Activated T-cell treated with anti-CD3 and anti-CD28 coated beads, Interleukin-2, amount 50 U/mL, for 4 hours (primary cell): ENCODE measurements around the gene AMFR. TPM values are rescaled to one million over a fixed set of nuclear protein-coding genes. Genes with fewer than 3 reads are reported as not detected.

ENCODE experiments used
- ATAC-seq, 2 donors: fragments of 200-7000 bp; cut with Tn5 transposase; one replicate each; pipeline ENCODE4 v1.10.0; 2021
- DNase-seq: peaks from one replicate; pipeline ENCODE4 v3.0.0-alpha.2; 2020
- H3K27me3 Mint-ChIP-seq: one replicate; pipeline ENCODE4 v1.8.0; 2021; ENCODE audit warnings: low read depth, mixed read lengths
- H3K36me3 Mint-ChIP-seq: one replicate; pipeline ENCODE4 v1.8.0; 2022; ENCODE audit warnings: mixed read lengths; ENCODE audit not compliant: insufficient read depth
- H3K4me1 Mint-ChIP-seq: one replicate; pipeline ENCODE4 v1.8.0; 2021; ENCODE audit warnings: low read depth, mixed read lengths
- H3K4me3 Mint-ChIP-seq: one replicate; pipeline ENCODE4 v1.8.0; 2021; ENCODE audit warnings: mild to moderate bottlenecking, moderate library complexity, mixed read lengths
- H3K9me3 Mint-ChIP-seq: one replicate; pipeline ENCODE4 v1.8.0; 2021; ENCODE audit warnings: mixed read lengths
- total RNA-seq, 3 donors: library from RNA; stranded (reverse); gene quantifications; one replicate each; pipeline ENCODE4 v1.2.1, GENCODE V29; 2021

AMFR gene
- total RNA-seq, 3 donors from 2014 or later, result 36.3 to 44.6 (median 41.1) TPM

DNA sequence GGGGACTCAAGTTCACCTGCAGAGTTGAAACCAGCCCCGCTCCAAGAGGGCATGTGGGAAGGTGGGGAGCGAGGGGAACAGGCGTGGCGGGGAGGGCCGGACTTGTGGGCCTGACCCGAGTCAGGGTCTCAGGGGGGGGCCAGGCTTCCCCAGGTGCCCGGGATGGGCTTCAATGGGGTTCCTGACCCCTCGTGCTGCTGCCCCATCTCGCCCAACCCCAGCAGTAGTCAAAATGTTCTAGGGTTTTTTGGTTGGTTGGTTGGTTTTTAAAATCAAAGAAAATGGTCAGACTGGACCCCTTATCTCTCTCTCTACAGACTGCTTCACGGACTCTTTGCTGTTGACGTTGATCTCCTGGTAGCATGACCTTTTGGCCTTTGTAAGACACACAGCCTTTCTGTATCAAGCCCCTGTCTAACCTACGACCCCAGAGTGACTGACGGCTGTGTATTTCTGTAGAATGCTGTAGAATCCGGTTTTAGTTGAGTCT lies 69.5 kb downstream of the AMFR start:
- peaks cover 1% of the 10 kb centered on the region for H3K36me3 Mint-ChIP-seq
- H3K4me3 Mint-ChIP-seq, result peak overlapping the region; percentile 88
- H3K4me1 Mint-ChIP-seq, result peaks cover 26% of the 10 kb centered on the region
- H3K27me3 Mint-ChIP-seq, result no peaks in the 10 kb centered on the region
- no peaks in the 10 kb centered on the region for H3K9me3 Mint-ChIP-seq
- DNase-seq (peak; percentile 3), ATAC-seq (no peak)

DNA sequence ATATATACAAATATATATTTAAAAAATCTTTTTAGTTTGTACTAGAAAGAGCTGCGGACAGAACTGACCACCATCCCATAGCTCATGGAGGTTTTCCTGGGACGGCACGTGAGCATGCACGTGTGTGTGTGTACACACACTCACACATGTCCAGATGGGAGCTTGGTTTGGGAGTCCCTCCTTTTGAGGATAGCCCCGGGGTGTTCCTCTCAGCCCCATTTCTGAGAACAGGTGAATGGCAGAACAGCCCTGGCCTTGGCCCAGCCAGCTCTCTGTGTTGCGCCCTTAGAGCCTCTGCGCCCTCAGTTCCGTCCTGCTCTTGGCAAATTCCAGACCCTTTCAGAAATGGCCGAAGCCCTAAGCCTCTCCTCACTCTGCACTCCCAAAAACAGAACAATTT lies 70.1 kb downstream of the AMFR start:
- H3K9me3 Mint-ChIP-seq, result no peaks in the 10 kb centered on the region
- DNase-seq (no peak), ATAC-seq (no peak)
- no peaks in the 10 kb centered on the region for H3K36me3 Mint-ChIP-seq
- peaks cover 26% of the 10 kb centered on the region for H3K4me1 Mint-ChIP-seq
- no peaks in the 10 kb centered on the region for H3K27me3 Mint-ChIP-seq
- no peak overlapping the region for H3K4me3 Mint-ChIP-seq

- DNase-seq (peak; percentile 1), ATAC-seq (no peak)
- H3K36me3 Mint-ChIP-seq, result no peaks in the 10 kb centered on the region
- H3K27me3 Mint-ChIP-seq, result no peaks in the 10 kb centered on the region
- no peaks in the 10 kb centered on the region for H3K9me3 Mint-ChIP-seq
- peaks cover 23% of the 10 kb centered on the region for H3K4me1 Mint-ChIP-seq
- no peak overlapping the region for H3K4me3 Mint-ChIP-seq
Observed at GRCh38 chr16:56354746-56355145, 70.6 kb downstream of the AMFR start.

DNA sequence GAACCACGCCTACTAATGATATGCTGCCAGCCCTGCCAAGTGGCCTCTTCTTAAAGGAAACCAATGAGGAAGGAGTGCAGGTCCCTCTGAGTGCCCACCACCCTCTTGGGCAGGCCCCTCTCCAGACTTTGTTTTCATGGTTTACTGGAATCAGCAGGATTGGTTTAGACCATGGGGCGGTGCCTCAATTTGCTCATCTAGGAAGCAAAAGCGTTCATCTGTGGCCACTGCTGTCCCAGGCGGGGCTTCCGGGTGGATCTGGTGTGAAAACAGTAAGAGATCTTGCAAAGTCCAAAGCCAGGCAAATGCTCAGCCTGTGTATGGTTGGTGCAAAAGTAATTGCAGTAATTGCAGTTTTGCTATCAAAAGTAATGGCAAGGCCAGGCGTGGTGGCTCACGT lies 71.3 kb downstream of the AMFR start:
- H3K36me3 Mint-ChIP-seq, result no peaks in the 10 kb centered on the region
- no peaks in the 10 kb centered on the region for H3K9me3 Mint-ChIP-seq
- no peaks in the 10 kb centered on the region for H3K27me3 Mint-ChIP-seq
- DNase-seq, result no peak
- peaks cover 18% of the 10 kb centered on the region for H3K4me1 Mint-ChIP-seq
- no peak for ATAC-seq
- H3K4me3 Mint-ChIP-seq, result no peak overlapping the region

DNA sequence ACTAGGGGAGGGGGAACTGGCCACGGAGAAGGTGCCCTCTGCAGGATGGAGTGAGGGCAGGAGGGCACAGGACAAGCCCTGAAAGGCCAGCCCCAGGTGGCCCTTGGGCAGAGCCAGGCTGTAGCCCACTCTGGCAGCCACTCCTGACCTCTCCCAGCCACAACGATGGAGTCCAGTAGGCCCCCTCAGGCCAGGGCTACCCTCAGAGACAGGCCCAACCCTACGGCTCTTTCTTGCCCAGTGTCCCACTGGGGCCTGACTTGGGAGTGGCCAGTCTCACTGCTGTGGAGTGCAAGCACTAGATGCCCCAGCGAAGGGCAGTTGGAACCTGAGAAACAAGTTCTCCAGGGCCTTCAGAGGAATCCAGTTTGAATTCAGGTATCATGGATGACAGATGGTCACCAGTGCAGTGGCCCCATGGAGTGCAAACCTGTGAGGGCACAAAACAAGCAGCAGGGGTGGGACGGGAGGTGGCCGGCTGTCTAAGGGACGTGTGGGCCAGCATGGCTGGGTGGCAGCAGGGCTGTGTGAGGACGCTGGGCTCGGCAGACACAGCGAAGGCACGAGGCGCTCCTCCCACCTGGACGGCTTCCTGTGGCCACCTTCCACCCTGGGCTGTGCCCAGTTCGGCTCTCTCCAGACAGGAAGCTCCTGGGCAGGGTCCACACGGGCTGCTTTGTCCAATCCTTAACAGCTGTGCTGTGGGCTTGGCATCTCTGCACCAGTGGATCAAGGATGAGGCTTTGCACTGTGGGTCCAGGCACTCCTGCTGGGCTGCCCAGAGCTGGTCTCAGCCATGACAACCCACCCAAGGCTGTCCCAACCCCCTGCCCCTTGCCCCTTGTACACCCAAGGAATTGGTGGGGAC lies 72.1 kb downstream of the AMFR start:
- H3K9me3 Mint-ChIP-seq, result no peaks in the 10 kb centered on the region
- no peak for ATAC-seq
- no peak overlapping the region for H3K4me3 Mint-ChIP-seq
- no peak for DNase-seq
- peaks cover 16% of the 10 kb centered on the region for H3K4me1 Mint-ChIP-seq
- no peaks in the 10 kb centered on the region for H3K36me3 Mint-ChIP-seq
- no peaks in the 10 kb centered on the region for H3K27me3 Mint-ChIP-seq

DNA sequence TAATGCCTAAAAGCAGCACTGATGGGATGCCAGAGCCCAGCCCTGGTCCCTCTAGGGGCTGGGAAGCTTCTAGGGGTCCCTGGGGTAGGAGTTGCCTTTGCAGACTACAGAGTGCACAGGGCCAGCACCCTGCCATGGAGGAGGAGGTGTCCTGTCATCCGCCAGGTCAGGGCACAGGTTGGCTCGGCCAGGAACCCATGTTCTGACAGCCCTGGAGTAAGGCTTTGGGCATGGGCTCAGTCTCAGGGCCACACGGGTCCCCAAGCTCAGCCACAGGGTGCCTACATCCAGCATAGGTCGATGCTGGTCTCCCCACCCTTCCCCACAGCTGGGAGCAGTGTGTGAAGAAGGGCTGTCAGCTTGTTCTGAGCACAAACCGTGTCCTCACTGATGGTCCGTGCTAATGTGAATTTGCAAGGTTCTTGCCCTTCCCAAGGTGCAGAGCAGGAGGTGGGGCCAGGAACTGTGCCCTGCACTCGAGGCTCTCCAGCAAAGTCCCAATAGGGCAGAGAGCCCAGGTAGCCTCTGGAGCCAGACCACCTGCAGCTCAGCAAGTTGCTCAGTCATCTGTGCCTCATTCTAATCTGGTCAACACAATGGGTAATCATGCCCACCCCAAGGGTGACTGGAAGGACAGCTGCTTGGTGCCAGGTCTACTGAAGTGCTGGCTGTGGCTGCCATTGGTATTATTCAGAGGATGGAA lies 72.8 kb downstream of the AMFR start:
- H3K27me3 Mint-ChIP-seq, result no peaks in the 10 kb centered on the region
- ATAC-seq, result no peak
- H3K4me3 Mint-ChIP-seq, result no peak overlapping the region
- H3K4me1 Mint-ChIP-seq, result peaks cover 15% of the 10 kb centered on the region
- peak; percentile 1 for DNase-seq
- H3K9me3 Mint-ChIP-seq, result no peaks in the 10 kb centered on the region
- H3K36me3 Mint-ChIP-seq, result no peaks in the 10 kb centered on the region

DNA sequence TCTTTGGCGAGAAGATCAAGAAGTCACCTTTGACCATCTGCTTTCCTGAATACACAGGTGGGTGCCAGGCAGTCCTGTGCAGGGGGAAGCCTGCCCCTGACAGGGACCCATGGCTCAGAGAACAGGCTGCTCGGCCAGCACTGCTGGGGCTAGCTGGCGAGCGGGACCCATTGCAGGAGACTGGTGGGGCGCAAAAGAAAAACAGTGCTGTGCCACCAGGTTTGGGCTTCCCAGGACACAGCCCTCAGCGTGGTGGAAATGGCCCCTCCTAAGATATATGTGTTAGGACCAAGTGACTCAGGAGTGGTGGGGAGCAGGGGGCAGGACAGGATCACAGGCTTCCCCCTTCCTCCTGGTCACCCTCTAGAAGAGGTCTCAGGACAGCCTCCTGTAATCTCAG lies 73.9 kb downstream of the AMFR start:
- no peaks in the 10 kb centered on the region for H3K36me3 Mint-ChIP-seq
- no peaks in the 10 kb centered on the region for H3K9me3 Mint-ChIP-seq
- H3K4me1 Mint-ChIP-seq, result peaks cover 5% of the 10 kb centered on the region
- no peak for DNase-seq
- ATAC-seq, result no peak
- H3K27me3 Mint-ChIP-seq, result no peaks in the 10 kb centered on the region
- H3K4me3 Mint-ChIP-seq, result no peak overlapping the region

DNA sequence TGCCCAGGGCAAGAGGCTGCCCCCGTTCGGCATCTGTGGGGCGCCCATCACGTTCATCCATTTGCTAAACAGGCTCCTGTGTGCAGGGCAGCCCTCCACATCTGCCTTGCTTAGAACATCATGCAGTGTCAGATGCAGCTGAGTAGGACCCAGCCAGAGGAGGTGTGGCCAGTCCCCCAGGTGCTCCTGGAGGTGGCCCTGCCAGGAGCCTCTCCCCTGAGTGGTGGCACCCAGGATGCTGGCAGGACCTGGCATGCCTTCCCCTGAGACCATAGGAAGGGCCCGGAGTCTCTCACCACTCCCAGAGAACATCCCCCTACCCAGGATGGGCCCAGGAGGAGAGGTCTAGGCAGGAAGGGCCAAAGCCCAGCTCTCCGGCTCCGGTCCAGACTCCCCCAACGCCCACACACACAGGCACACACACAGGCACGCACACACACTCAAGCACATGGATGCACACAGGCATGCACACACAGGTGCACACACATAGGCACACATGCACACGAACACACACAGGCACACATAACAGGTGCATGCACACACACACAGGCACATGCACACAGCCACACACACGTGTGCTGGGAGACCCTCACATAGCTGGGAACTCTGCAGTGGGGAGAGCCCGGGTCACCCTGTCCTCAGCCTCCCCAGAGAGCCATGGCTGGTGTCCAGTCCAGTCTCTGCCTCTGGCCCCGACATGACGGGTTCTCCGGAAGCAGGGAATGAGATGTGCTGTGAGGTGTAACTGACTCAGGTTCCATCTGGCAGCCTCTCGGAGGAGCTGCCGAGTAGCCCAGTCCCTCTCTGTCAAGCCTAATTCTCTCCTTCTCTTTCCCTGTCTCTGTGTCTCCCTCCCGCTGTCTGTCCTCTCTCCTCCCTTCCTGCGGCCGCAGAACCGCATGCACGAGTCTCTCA lies 74.6 kb downstream of the AMFR start:
- no peak for DNase-seq
- no peaks in the 10 kb centered on the region for H3K36me3 Mint-ChIP-seq
- no peaks in the 10 kb centered on the region for H3K4me1 Mint-ChIP-seq
- H3K27me3 Mint-ChIP-seq, result no peaks in the 10 kb centered on the region
- H3K9me3 Mint-ChIP-seq, result no peaks in the 10 kb centered on the region
- no peak overlapping the region for H3K4me3 Mint-ChIP-seq
- no peak for ATAC-seq

DNA sequence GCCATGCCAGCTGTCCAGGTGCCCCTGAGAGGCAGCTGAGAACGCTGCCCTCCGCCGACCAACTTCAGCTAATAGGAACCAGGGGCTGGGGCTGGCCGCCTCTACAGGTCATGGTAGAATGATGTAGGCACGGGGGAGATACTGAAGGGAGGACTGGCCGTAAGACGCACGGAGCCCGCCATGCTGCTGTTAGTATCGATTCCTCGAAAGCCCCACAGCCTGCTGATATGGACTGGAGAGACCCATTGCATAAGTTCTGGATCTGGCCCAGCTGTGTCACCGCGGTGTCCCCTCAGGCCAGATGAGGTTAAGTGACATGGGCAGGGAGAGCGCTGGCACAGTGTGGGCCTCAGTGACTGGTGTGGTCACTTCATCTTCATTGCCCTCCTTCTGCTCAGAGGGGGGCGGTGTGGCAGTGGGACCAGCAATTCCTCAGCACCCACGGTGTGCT lies 75.6 kb downstream of the AMFR start:
- H3K27me3 Mint-ChIP-seq, result no peaks in the 10 kb centered on the region

GRCh38 chr16:56349086-56349415 lies 76.3 kb downstream of the AMFR start:
- DNase-seq (no peak), ATAC-seq (no peak)
- Mint-ChIP-seq H3K4me3 (no peak overlapping the region), H3K4me1 (no peaks in the 10 kb centered on the region), H3K9me3 (no peaks in the 10 kb centered on the region), H3K36me3 (no peaks in the 10 kb centered on the region), H3K27me3 (no peaks in the 10 kb centered on the region)

More for the DNA sequence above, 75.6 kb downstream of the AMFR start:
- no peak for DNase-seq
- Mint-ChIP-seq H3K4me3 (no peak overlapping the region), H3K4me1 (no peaks in the 10 kb centered on the region), H3K9me3 (no peaks in the 10 kb centered on the region), H3K36me3 (no peaks in the 10 kb centered on the region)
- no peak for ATAC-seq

- H3K4me3 Mint-ChIP-seq, result no peak overlapping the region
- ATAC-seq, result no peak
- no peaks in the 10 kb centered on the region for H3K4me1 Mint-ChIP-seq
- H3K27me3 Mint-ChIP-seq, result no peaks in the 10 kb centered on the region
- no peak for DNase-seq
- H3K36me3 Mint-ChIP-seq, result no peaks in the 10 kb centered on the region
- H3K9me3 Mint-ChIP-seq, result no peaks in the 10 kb centered on the region
Observed at GRCh38 chr16:56348168-56349085, 76.9 kb downstream of the AMFR start.

DNA sequence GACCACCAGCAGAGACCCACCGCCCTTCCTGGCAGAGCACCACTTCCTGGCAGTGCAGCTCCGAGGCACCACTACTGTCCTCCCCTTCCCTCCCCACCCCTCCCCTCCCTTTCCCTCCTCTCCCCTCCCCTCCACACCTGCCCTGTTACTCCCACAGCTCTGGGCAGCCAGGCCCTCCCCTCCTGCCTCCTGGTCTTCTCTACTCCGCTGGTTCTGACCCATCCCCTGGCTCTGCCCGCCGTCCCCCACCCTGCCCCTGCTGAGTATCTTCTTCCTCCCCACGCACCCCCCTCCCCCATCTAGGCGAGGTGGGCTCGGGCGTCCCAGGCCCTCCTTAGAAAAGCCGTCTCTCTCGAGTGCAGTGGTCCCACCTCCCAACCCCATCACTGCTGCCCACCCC lies 77.7 kb downstream of the AMFR start:
- Mint-ChIP-seq H3K4me3 (no peak overlapping the region), H3K27me3 (no peaks in the 10 kb centered on the region), H3K36me3 (no peaks in the 10 kb centered on the region), H3K9me3 (no peaks in the 10 kb centered on the region), H3K4me1 (no peaks in the 10 kb centered on the region)
- ATAC-seq (no peak), DNase-seq (no peak)

- no peak for ATAC-seq
- Mint-ChIP-seq H3K9me3 (no peaks in the 10 kb centered on the region), H3K36me3 (no peaks in the 10 kb centered on the region), H3K4me3 (no peak overlapping the region), H3K27me3 (no peaks in the 10 kb centered on the region), H3K4me1 (no peaks in the 10 kb centered on the region)
- DNase-seq, result no peak
Observed at GRCh38 chr16:56347166-56347565, 78.2 kb downstream of the AMFR start.
